K562 (cell line): ENCODE data around the gene SLC2A8. TPM values are rescaled to one million over a fixed set of nuclear protein-coding genes. Genes with fewer than 3 reads are reported as not detected.
A peak's percentile ranks its signal among the peaks of the same experiment; 100 is the strongest.

ENCODE experiments used
- ATAC-seq: fragments of 200-7000 bp; cut with Tn5 transposase; 3 replicates; pipeline ENCODE4 v1.9.1; 2020; ENCODE audit warnings: moderate library complexity
- BruUV-seq: library from RNA; stranded (reverse); fragments of 400-500 nt; replicated peaks from 2 replicates; lab custom pipeline; 2021; lab: Mats Ljungman, UMichigan
- CTCF ChIA-PET: fragments of 300-600 bp; formaldehyde crosslinking; extraction: SDS; loops from one replicate; lab custom pipeline; 2021; ENCODE audit warnings: low intra/inter-chr PET ratio; lab: Yijun Ruan, JAX
- POLR2A ChIA-PET: fragments of 300-600, 350-650 bp; sonication (Branson Sonifier 250); formaldehyde crosslinking; extraction: SDS; loops from one replicate; lab custom pipeline; 2021; ENCODE audit warnings: antibody characterized with exemption, inconsistent platforms; lab: Yijun Ruan, JAX
- DNase-seq, 4 experiments: peaks; one replicate each; pipeline versions ENCODE4 v3.0.0 to v3.0.0-alpha.2; 2011 to 2018; ENCODE audit warnings: low spot score in 3 of 4, mixed read lengths in 3 of 4; ENCODE audit errors: extremely low read depth in 1 of 4
- FAIRE-seq: peaks from 2 replicates; lab custom pipeline; 2011; peaks lifted over from hg19 to GRCh38; lab: Jason Lieb, UNC
- H2AFZ ChIP-seq: 2 replicates; pipeline ENCODE4 v1.6.0; 2011; ENCODE audit warnings: low read depth, low read length, control low read depth, inconsistent platforms
- H3K27ac ChIP-seq: fragments of 200-600 bp; 3 replicates; pipeline ENCODE4 v1.8.0; 2011; ENCODE audit warnings: low read depth, mild to moderate bottlenecking, control low read depth, inconsistent platforms, low read length, moderate library complexity, mixed read lengths; ENCODE audit errors: extremely low read depth
- H3K27me3 ChIP-seq, 2 experiments: fragments of 300-600 bp in 1 of 2; 2 replicates in 1 of 2; 3 replicates in 1 of 2; pipeline versions ENCODE4 v1.6.0 to v1.8.0; 2011; ENCODE audit warnings: inconsistent platforms in 2 of 2, low read length in 2 of 2, mild to moderate bottlenecking in 1 of 2, mixed read lengths in 1 of 2, moderate library complexity in 1 of 2; ENCODE audit not compliant: control insufficient read depth in 2 of 2, insufficient read depth in 2 of 2
- H3K36me3 ChIP-seq: fragments of 300-600 bp; 3 replicates; pipeline ENCODE4 v1.8.0; 2011; ENCODE audit warnings: mild to moderate bottlenecking, low read length, inconsistent platforms; ENCODE audit not compliant: control insufficient read depth, insufficient read depth
- H3K4me1 ChIP-seq, 2 experiments: fragments of 200-600 bp in 1 of 2; replicated peaks in 1 of 2; 2 replicates in 1 of 2; 3 replicates in 1 of 2; pipeline versions ENCODE4 v1.5.1 to v1.8.0; 2011; ENCODE audit warnings: inconsistent platforms in 2 of 2, low read length in 2 of 2, mild to moderate bottlenecking in 1 of 2, mixed read lengths in 1 of 2, moderate library complexity in 1 of 2; ENCODE audit not compliant: control insufficient read depth in 2 of 2, insufficient read depth in 2 of 2
- H3K4me2 ChIP-seq: 2 replicates; pipeline ENCODE4 v1.6.1; 2011; ENCODE audit warnings: low read length, control low read depth, inconsistent platforms, mixed read lengths; ENCODE audit not compliant: insufficient read depth
- H3K4me3 ChIP-seq: fragments of 200-600 bp; sonication (generic), shearing (Covaris generic); 2 replicates; pipeline ENCODE4 v1.5.1; 2016; ENCODE audit warnings: control low read depth, inconsistent platforms
- H3K79me2 ChIP-seq: fragments of 200-600 bp; 3 replicates; pipeline ENCODE4 v1.8.0; 2011; ENCODE audit warnings: low read length, inconsistent platforms; ENCODE audit not compliant: control insufficient read depth, insufficient read depth
- H3K9ac ChIP-seq, 2 experiments: 2 replicates each; pipeline versions ENCODE4 v1.6.0 to v1.6.1; 2011; ENCODE audit warnings: low read depth in 2 of 2, low read length in 2 of 2, control low read depth in 1 of 2, inconsistent platforms in 1 of 2, mild to moderate bottlenecking in 1 of 2, mixed read lengths in 1 of 2; ENCODE audit not compliant: insufficient read depth in 1 of 2
- H3K9me1 ChIP-seq: one replicate; pipeline ENCODE4 v1.6.0; 2011; ENCODE audit warnings: inconsistent platforms, mild to moderate bottlenecking, low read length, moderate library complexity; ENCODE audit not compliant: control insufficient read depth, insufficient read depth
- H3K9me3 ChIP-seq: replicated peaks from 2 replicates; pipeline ENCODE4 v1.5.1; 2011; ENCODE audit warnings: low read depth, low read length, inconsistent platforms; ENCODE audit not compliant: control insufficient read depth, insufficient read depth
- H4K20me1 ChIP-seq: replicated peaks from 2 replicates; pipeline ENCODE4 v1.6.1; 2011; ENCODE audit warnings: low read length, inconsistent platforms, mixed read lengths; ENCODE audit not compliant: control insufficient read depth, insufficient read depth
- ATF1 ChIP-seq, 2 experiments: fragments of 450-650 bp in 1 of 2; IDR thresholded peaks; 2 replicates each; pipeline ENCODE4 v1.6.1; 2016; ENCODE audit warnings: missing compliant biosample characterization in 1 of 2, missing genetic modification characterization in 1 of 2
- ATF3 ChIP-seq, 2 experiments: fragments of 450-650 bp in 1 of 2; sonication (generic) in 1 of 2; formaldehyde crosslinking in 1 of 2; IDR thresholded peaks in 1 of 2; conservative IDR thresholded peaks in 1 of 2; 2 replicates each; pipeline versions ENCODE4 v1.6.1 to v1.8.1; 2016 to 2023; ENCODE audit warnings: mild to moderate bottlenecking in 2 of 2, moderate library complexity in 2 of 2, inconsistent platforms in 1 of 2, missing genetic modification reagents in 1 of 2
- ATF7 ChIP-seq: fragments of 450-650 bp; IDR thresholded peaks from 2 replicates; pipeline ENCODE4 v1.7.1; 2014; ENCODE audit warnings: mild to moderate bottlenecking, moderate library complexity
- CHCHD3 ChIP-seq: fragments of 250-450 bp; sonication (Bioruptor Pico); IDR thresholded peaks from 2 replicates; pipeline ENCODE4 v2.1.2; 2022; ENCODE audit warnings: mild to moderate bottlenecking
- CREB1 ChIP-seq, 2 experiments: sonication (generic) in 1 of 2; formaldehyde crosslinking in 1 of 2; IDR thresholded peaks; 2 replicates each; pipeline versions ENCODE4 v1.6.1 to v1.8.0; 2012 to 2022; ENCODE audit warnings: inconsistent platforms in 1 of 2, mild to moderate bottlenecking in 1 of 2, missing genetic modification reagents in 1 of 2, moderate library complexity in 1 of 2
- CREM ChIP-seq: IDR thresholded peaks from 2 replicates; pipeline ENCODE4 v1.6.1; 2014; ENCODE audit warnings: antibody characterized with exemption, low read depth
- MAFK ChIP-seq: IDR thresholded peaks from 2 replicates; pipeline ENCODE4 v1.6.1; 2011; ENCODE audit warnings: low read length, improper control_type of control experiment
- POLR2AphosphoS2 ChIP-seq: IDR thresholded peaks from 2 replicates; pipeline ENCODE4 v1.6.1; 2012; ENCODE audit warnings: low read length, improper control_type of control experiment
- POLR2AphosphoS5 ChIP-seq: IDR thresholded peaks from 2 replicates; pipeline ENCODE4 v1.6.1; 2011; ENCODE audit warnings: mild to moderate bottlenecking, low read depth, low read length, moderate library complexity; ENCODE audit not compliant: control insufficient read depth, insufficient read depth
- RBFOX2 ChIP-seq: fragments of 200-400 bp; formaldehyde crosslinking; IDR thresholded peaks from 2 replicates; pipeline ENCODE4 v1.6.1; 2017; ENCODE audit warnings: low read depth, mild to moderate bottlenecking, low read length, moderate library complexity
- YY1 ChIP-seq, 3 experiments: IDR thresholded peaks; 2 replicates each; pipeline ENCODE4 v1.6.1; 2011; ENCODE audit warnings: low read length in 2 of 3, mild to moderate bottlenecking in 2 of 3, moderate library complexity in 2 of 3, borderline replicate concordance in 1 of 3, control low read depth in 1 of 3, low read depth in 1 of 3; ENCODE audit not compliant: insufficient read depth in 3 of 3, insufficient replicate concordance in 2 of 3, control insufficient read depth in 1 of 3, insufficient read length in 1 of 3; ENCODE audit errors: extremely low read depth in 1 of 3
- ZBTB33 ChIP-seq: sonication (generic); formaldehyde crosslinking; IDR thresholded peaks from 2 replicates; pipeline ENCODE4 v1.8.1; 2023; ENCODE audit warnings: mild to moderate bottlenecking, missing genetic modification reagents
- ZNF395 ChIP-seq: fragments of 200-800 bp; sonication (Bioruptor generic); IDR thresholded peaks from 2 replicates; pipeline ENCODE4 v1.6.1; 2017; ENCODE audit warnings: missing genetic modification characterization, missing compliant biosample characterization
- WGBS: fragments of 100-300 bp; shearing (Covaris generic); methylation state at CpG from one replicate; pipeline ENCODE4 v1.1.6; 2016; ENCODE audit warnings: low coverage, mixed read lengths; ENCODE audit not compliant: insufficient coverage; ENCODE audit errors: missing lambda C conversion rate; 5-methylcytosine and 5-hydroxymethylcytosine counted together
- in situ Hi-C: fragments of 300-500 bp; cut with MboI; formaldehyde crosslinking; loops from 4 replicates; pipeline ENCODE4 v1.15.0; 2018; ENCODE audit warnings: inconsistent platforms, mixed read lengths
- intact Hi-C: fragments of 100-400 bp; cut with micrococcal nuclease; formaldehyde crosslinking; loops from 2 replicates; pipeline ENCODE4 v1.14.2; 2022
- polyA plus RNA-seq, 8 experiments: library from polyadenylated mRNA; depleted of rRNA in 4 of 8; stranded (reverse) in 5 of 8; unstranded in 3 of 8; fragments of >200 nt; fragmentation: Nextera tagmentation in 2 of 8; fragmentation: Illumina TruSeq in 1 of 8; extraction: Ambion mirVana in 2 of 8; extraction: Trizol in 1 of 8; gene quantifications; 2 replicates each; pipeline versions ENCODE4 v1.2.1 to v1.2.3, GENCODE V29; 2011 to 2014; ENCODE audit warnings: inconsistent platforms in 1 of 8, missing spikeins in 1 of 8
- total RNA-seq, 7 experiments: library from RNA; depleted of rRNA in 6 of 7; stranded (reverse); fragments of >200 nt in 6 of 7; fragmentation: Illumina TruSeq in 2 of 7; extraction: Trizol in 2 of 7; gene quantifications; 2 replicates each; pipeline versions ENCODE4 v1.2.1 to v1.2.3, GENCODE V29; 2011 to 2021; ENCODE audit warnings: low replicate concordance in 1 of 7

Gene SLC2A8
- total and polyA plus RNA-seq, 9 of the 15 experiments (the other 6 are each of a cell fraction or from before 2014, with no cell fraction given), result 0.13 to 12.9 (median 5.2) TPM

GRCh38 chr9:127447416-127448111, 50.6 kb downstream of the SLC2A8 start:
- Histone ChIP-seq H3K79me2 (peaks cover 59% of the 10 kb centered on the region), H3K4me2 (peak overlapping the region; percentile 100; the same call in 1 of the 2 replicates), H3K4me3 (peak overlapping the region; percentile 78; the same call in 1 of the 2 replicates), H3K27me3 (no peaks in the 10 kb centered on the region), H3K9ac (no peak overlapping the region), H3K36me3 (peaks cover 79% of the 10 kb centered on the region), H3K9me1 (no peaks in the 10 kb centered on the region), H2AFZ (no peak overlapping the region), H3K4me1 (peaks cover 15 to 16% of the 10 kb centered on the region in 2 experiments; a peak in 4 of 5 replicates), H3K27ac (peak overlapping the region; percentile 82; the same call in 2 of the 3 replicates), H3K9me3 (peaks cover 12% of the 10 kb centered on the region), H4K20me1 (peaks cover 35% of the 10 kb centered on the region)
- intact Hi-C loops (no loop called here), in situ Hi-C loops (no loop called here)
- ATAC-seq (no peak), DNase-seq (peak in 3 of 4 experiments; percentile 27 to 45 (median 35)), FAIRE-seq (no peak)
- ChIA-PET POLR2A (interaction anchor here (0.6 to 5.5 kb wide), 7 partner anchors 16 to 445 kb away, joined by 3 to 30 read pairs (median 3); partner anchors contain the start of gene ZNF79), CTCF (no interaction called here)
- TF ChIP-seq ZBTB33 (CRISPR knock-in tag) (peak; percentile 57; the same call in 1 of the 2 replicates), ATF7 (peak; percentile 68; the same call in 1 of the 2 replicates), POLR2AphosphoS5 (0 out of 2 replicates have a peak, but pooled peaks have one; percentile 10), MAFK (no peak), YY1 (IDR thresholded peaks at IDR 0.05; ENCODE audit: borderline replicate concordance in 1 of 3, control insufficient read depth in 1 of 3, extremely low read depth in 1 of 3, insufficient read depth in 3 of 3, insufficient read length in 1 of 3, insufficient replicate concordance in 2 of 3, low read depth in 1 of 3, low read length in 2 of 3) (peak in 1 of 3 experiments; percentile 55), POLR2AphosphoS2 (0 out of 2 replicates have a peak, but pooled peaks have one; percentile 18), CHCHD3 (CRISPR knock-in tag) (no peak), ATF3 (IDR thresholded peaks at IDR 0.05) (peak; percentile 88), ATF3 (CRISPR knock-in tag; conservative IDR thresholded peaks at IDR 0.05) (no peak), ZNF395 (no peak), RBFOX2 (peak; percentile 49), ATF1 (CRISPR knock-in tag; IDR thresholded peaks at IDR 0.05) (no peak), ATF1 (tag; IDR thresholded peaks at IDR 0.05) (peak; percentile 86), CREB1 (IDR thresholded peaks at IDR 0.05) (peak; percentile 46; the same call in 1 of the 2 replicates), CREB1 (CRISPR knock-in tag; IDR thresholded peaks at IDR 0.05) (0 out of 2 replicates have a peak, but pooled peaks have one; percentile 51), CREM (peak; percentile 66)
- no TSS peak for BruUV-seq
- WGBS, result 80% methylated on average over 6 of the region's 7 CpGs
